B cell (primary cell): ENCODE measurements around the gene ABCA4. TPM values are rescaled to one million over a fixed set of nuclear protein-coding genes. Genes with fewer than 3 reads are reported as not detected.

Experiments
- ATAC-seq: fragments of 200-7000 bp; cut with Tn5 transposase; one replicate; pipeline ENCODE4 v1.10.0; 2021; ENCODE audit warnings: low read depth, mild to moderate bottlenecking, moderate number of reproducible peaks, moderate library complexity
- CTCF ChIA-PET: fragments of 350-600 bp; sonication (Branson Sonifier 250); formaldehyde crosslinking; loops from one replicate; lab custom pipeline; 2021; ENCODE audit warnings: antibody characterized with exemption, inconsistent platforms; lab: Charles Lee
- POLR2A ChIA-PET: fragments of 350-600 bp; sonication (Branson Sonifier 250); formaldehyde crosslinking; loops from one replicate; lab custom pipeline; 2021; ENCODE audit warnings: antibody characterized with exemption; lab: Charles Lee
- DNase-seq: peaks from one replicate; pipeline ENCODE4 v3.0.0; 2013
- H2AFZ ChIP-seq: 2 replicates; pipeline ENCODE4 v1.6.1; 2012; ENCODE audit warnings: mild to moderate bottlenecking, low read depth, low read length; ENCODE audit not compliant: insufficient read depth, poor library complexity, severe bottlenecking
- H3K27ac ChIP-seq, 2 donors: 1 replicate in 1 of 2; 2 replicates in 1 of 2; pipeline ENCODE4 v1.5.1; 2012 to 2013; ENCODE audit warnings: low read length in 2 of 2, mild to moderate bottlenecking in 2 of 2, moderate library complexity in 1 of 2
- H3K27me3 ChIP-seq, 4 experiments: fragments of 200-600 bp in 1 of 4; sonication (generic) in 1 of 4; replicated peaks in 1 of 4; 1 replicate in 2 of 4; 2 replicates in 2 of 4; pipeline versions ENCODE4 v1.6.1 to v1.7.0; 2013 to 2016; ENCODE audit warnings: low read length in 3 of 4, mild to moderate bottlenecking in 2 of 4, mixed read lengths in 1 of 4, moderate library complexity in 1 of 4; ENCODE audit not compliant: insufficient read depth in 4 of 4, control insufficient read depth in 3 of 4; ENCODE audit errors: control extremely low read depth in 1 of 4
- H3K36me3 ChIP-seq, 2 experiments: replicated peaks in 1 of 2; 1 replicate in 1 of 2; 2 replicates in 1 of 2; pipeline versions ENCODE4 v1.6.1 to v1.7.1; 2013; ENCODE audit warnings: low read length in 1 of 2; ENCODE audit not compliant: insufficient read depth in 2 of 2, control insufficient read depth in 1 of 2; ENCODE audit errors: control extremely low read depth in 1 of 2, extremely low read depth in 1 of 2
- H3K4me1 ChIP-seq, 2 donors: fragments of 200-600 bp in 1 of 2; sonication (generic) in 1 of 2; 1 replicate in 1 of 2; 2 replicates in 1 of 2; pipeline versions ENCODE4 v1.5.1 to v1.6.1; 2013 to 2017; ENCODE audit warnings: low read length in 2 of 2; ENCODE audit not compliant: control insufficient read depth in 2 of 2, insufficient read depth in 2 of 2
- H3K4me2 ChIP-seq: replicated peaks from 2 replicates; pipeline ENCODE3; 2012; ENCODE audit warnings: mild to moderate bottlenecking, low read depth, low read length; ENCODE audit not compliant: poor library complexity, severe bottlenecking
- H3K4me3 ChIP-seq, 5 experiments: fragments of 200-600 bp in 1 of 5; sonication (generic) in 1 of 5; 1 replicate in 3 of 5; 2 replicates in 2 of 5; pipeline versions ENCODE4 v1.5.1 to v1.7.0; 2011 to 2016; ENCODE audit warnings: low read length in 4 of 5, mild to moderate bottlenecking in 4 of 5, low read depth in 2 of 5, control low read depth in 1 of 5, moderate library complexity in 1 of 5; ENCODE audit not compliant: insufficient read depth in 1 of 5; ENCODE audit errors: control extremely low read depth in 1 of 5, extremely low read depth in 1 of 5
- H3K79me2 ChIP-seq: fragments of 200-600 bp; sonication (generic); one replicate; pipeline ENCODE4 v1.6.0; 2016; ENCODE audit warnings: low read length; ENCODE audit not compliant: control insufficient read depth, insufficient read depth
- H3K9ac ChIP-seq: fragments of 200-600 bp; sonication (generic); 2 replicates; pipeline ENCODE4 v1.6.1; 2017; ENCODE audit warnings: mild to moderate bottlenecking, low read length, moderate library complexity
- H3K9me3 ChIP-seq, 3 donors: one replicate each; pipeline versions ENCODE4 v1.6.1 to v1.7.1; 2013; ENCODE audit warnings: low read length in 2 of 3; ENCODE audit not compliant: control insufficient read depth in 2 of 3, insufficient read depth in 1 of 3; ENCODE audit errors: control extremely low read depth in 1 of 3
- H4K20me1 ChIP-seq: 2 replicates; pipeline ENCODE4 v1.6.0; 2012; ENCODE audit warnings: mild to moderate bottlenecking, low read length; ENCODE audit not compliant: insufficient read depth, control insufficient read depth, poor library complexity, severe bottlenecking
- H3K27ac Mint-ChIP-seq: one replicate; pipeline ENCODE4 v1.8.0; 2021; ENCODE audit warnings: mixed read lengths
- H3K27me3 Mint-ChIP-seq: one replicate; pipeline ENCODE4 v1.8.0; 2021; ENCODE audit warnings: mixed read lengths
- H3K4me1 Mint-ChIP-seq: one replicate; pipeline ENCODE4 v1.8.0; 2021; ENCODE audit warnings: mixed read lengths
- H3K4me3 Mint-ChIP-seq: one replicate; pipeline ENCODE4 v1.8.0; 2021; ENCODE audit warnings: mixed read lengths
- H3K9me3 Mint-ChIP-seq: one replicate; pipeline ENCODE4 v1.8.0; 2022; ENCODE audit warnings: mixed read lengths; ENCODE audit not compliant: insufficient read depth
- EZH2 ChIP-seq: IDR thresholded peaks from 2 replicates; pipeline ENCODE4 v1.6.1; 2012; ENCODE audit warnings: borderline replicate concordance, low read depth, mild to moderate bottlenecking, moderate library complexity, low read length; ENCODE audit not compliant: insufficient read depth, poor library complexity, severe bottlenecking
- WGBS: methylation state at CpG from one replicate; pipeline ENCODE4 v1.1.5; 2013; ENCODE audit warnings: missing lambda C conversion rate; ENCODE audit not compliant: insufficient coverage; 5-methylcytosine and 5-hydroxymethylcytosine counted together
- intact Hi-C: fragments of 100-400 bp; cut with micrococcal nuclease; formaldehyde crosslinking; loops from one replicate; pipeline ENCODE4 v1.10.0; 2022
- polyA plus RNA-seq: library from polyadenylated mRNA; depleted of rRNA; stranded (reverse); fragments of >200 nt; gene quantifications from 2 replicates; pipeline ENCODE4 v1.2.3, GENCODE V29; 2012
- total RNA-seq, 2 donors: library from RNA; stranded (reverse); fragments of 120-200 nt in 1 of 2; gene quantifications; 1 replicate in 1 of 2; 2 replicates in 1 of 2; pipeline versions ENCODE4 v1.2.3 to v1.2.4, GENCODE V29; 2013 to 2022
- TF ChIP-seq, protein P1 (sequence below): fragments of 200-600 bp; IDR thresholded peaks from one replicate; pipeline ENCODE4 v1.8.0; 2022; ENCODE audit warnings: antibody characterized with exemption, mild to moderate bottlenecking

The ABCA4 gene
- total and polyA plus RNA-seq, 2 donors (not counting 1 experiment from before 2014, with no cell fraction given) = not detected

DNA sequence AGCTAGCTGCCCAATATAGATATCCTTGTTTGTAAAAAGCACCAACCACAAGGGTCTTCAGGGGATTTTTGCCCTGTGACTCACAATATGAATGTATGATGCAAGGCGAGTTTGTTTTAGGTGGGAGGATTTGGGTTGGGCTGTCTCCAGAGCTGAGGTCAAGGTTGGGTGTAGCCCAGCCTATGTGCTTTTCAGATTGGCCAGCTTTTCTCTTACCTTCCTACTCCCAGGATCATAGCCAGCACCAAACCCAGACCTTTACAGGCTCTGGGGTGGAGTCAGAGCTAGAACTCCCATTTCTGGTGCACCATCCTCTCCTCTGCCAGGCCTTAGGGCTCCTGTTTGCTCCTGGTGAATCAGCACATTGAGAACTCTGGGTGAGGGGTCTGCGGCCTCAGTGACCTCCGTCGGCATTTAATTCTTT lies 156.2 kb downstream of the ABCA4 start:
- Mint-ChIP-seq H3K27me3 (peaks cover 21% of the 10 kb centered on the region), H3K9me3 (no peaks in the 10 kb centered on the region), H3K27ac (no peak overlapping the region), H3K4me3 (no peak overlapping the region), H3K4me1 (no peaks in the 10 kb centered on the region)
- H3K79me2 ChIP-seq = no peaks in the 10 kb centered on the region
- no peaks in the 10 kb centered on the region for H3K36me3 ChIP-seq
- TF ChIP-seq, protein P1, sequence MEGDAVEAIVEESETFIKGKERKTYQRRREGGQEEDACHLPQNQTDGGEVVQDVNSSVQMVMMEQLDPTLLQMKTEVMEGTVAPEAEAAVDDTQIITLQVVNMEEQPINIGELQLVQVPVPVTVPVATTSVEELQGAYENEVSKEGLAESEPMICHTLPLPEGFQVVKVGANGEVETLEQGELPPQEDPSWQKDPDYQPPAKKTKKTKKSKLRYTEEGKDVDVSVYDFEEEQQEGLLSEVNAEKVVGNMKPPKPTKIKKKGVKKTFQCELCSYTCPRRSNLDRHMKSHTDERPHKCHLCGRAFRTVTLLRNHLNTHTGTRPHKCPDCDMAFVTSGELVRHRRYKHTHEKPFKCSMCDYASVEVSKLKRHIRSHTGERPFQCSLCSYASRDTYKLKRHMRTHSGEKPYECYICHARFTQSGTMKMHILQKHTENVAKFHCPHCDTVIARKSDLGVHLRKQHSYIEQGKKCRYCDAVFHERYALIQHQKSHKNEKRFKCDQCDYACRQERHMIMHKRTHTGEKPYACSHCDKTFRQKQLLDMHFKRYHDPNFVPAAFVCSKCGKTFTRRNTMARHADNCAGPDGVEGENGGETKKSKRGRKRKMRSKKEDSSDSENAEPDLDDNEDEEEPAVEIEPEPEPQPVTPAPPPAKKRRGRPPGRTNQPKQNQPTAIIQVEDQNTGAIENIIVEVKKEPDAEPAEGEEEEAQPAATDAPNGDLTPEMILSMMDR = no peak
- no peak for TF ChIP-seq EZH2
- intact Hi-C loops = no loop called here
- POLR2A ChIA-PET = no interaction called here
- H3K4me3 ChIP-seq = no peak overlapping the region
- H3K27ac ChIP-seq = no peak overlapping the region
- no peak overlapping the region for H2AFZ ChIP-seq
- peaks cover 0 to 9% (median 0%) of the 10 kb centered on the region in 4 experiments for H3K27me3 ChIP-seq
- no peaks in the 10 kb centered on the region for H3K4me1 ChIP-seq
- no peaks in the 10 kb centered on the region for H4K20me1 ChIP-seq
- H3K4me2 ChIP-seq = no peak overlapping the region
- 98% methylated on average over 4 of the region's 4 CpGs for WGBS
- ATAC-seq (no peak), DNase-seq (no peak)
- no peak overlapping the region for H3K9ac ChIP-seq
- no peaks in the 10 kb centered on the region for H3K9me3 ChIP-seq
- CTCF ChIA-PET = no interaction called here

DNA sequence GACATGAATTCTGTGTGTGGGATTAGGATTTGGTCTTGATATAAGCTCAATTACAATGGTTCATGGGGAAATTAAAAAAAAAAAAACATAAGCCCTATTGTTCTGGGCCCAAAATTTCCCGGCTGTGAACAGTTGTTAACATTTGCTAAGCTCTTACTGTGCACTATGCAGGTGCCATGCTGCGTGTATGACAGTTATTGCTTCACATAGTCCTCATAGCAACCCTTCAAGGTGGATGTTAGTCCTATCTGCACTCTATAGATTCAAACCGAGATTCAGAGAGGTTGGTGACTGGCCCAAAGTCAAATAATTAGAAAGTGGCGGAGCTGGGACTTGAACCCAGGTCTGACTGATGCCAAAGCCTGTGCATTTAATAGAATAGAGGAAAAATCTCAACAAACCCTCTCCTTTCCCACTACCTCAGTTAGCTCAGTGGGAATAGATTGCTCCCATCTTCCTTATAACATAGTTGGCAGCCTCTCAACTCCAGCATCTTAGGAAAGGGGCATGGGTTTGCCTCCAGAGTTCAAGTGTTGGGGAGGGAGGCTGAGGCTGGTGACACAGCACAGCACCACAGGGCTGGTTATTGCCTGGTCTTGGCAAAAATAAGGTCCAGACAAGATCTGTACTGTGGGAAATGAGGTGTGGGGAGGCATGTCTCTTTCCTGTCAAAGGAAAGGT lies 156.7 kb downstream of the ABCA4 start:
- POLR2A ChIA-PET = no interaction called here
- Histone ChIP-seq H3K9ac (no peak overlapping the region), H3K4me1 (no peaks in the 10 kb centered on the region), H2AFZ (no peak overlapping the region), H3K4me2 (no peak overlapping the region), H3K79me2 (no peaks in the 10 kb centered on the region), H3K27ac (no peak overlapping the region), H3K4me3 (no peak overlapping the region), H4K20me1 (no peaks in the 10 kb centered on the region), H3K27me3 (peaks cover 0 to 9% (median 0%) of the 10 kb centered on the region in 4 experiments), H3K36me3 (no peaks in the 10 kb centered on the region), H3K9me3 (no peaks in the 10 kb centered on the region)
- intact Hi-C loops = no loop called here
- peaks cover 24% of the 10 kb centered on the region for H3K27me3 Mint-ChIP-seq
- no peak for ATAC-seq
- H3K4me1 Mint-ChIP-seq = no peaks in the 10 kb centered on the region
- H3K27ac Mint-ChIP-seq = no peak overlapping the region
- H3K4me3 Mint-ChIP-seq = no peak overlapping the region
- CTCF ChIA-PET = no interaction called here
- no peak for DNase-seq
- no peak for TF ChIP-seq EZH2
- TF ChIP-seq, protein P1 = no peak
- WGBS = 100% methylated on average over 1 of the region's 4 CpGs
- no peaks in the 10 kb centered on the region for H3K9me3 Mint-ChIP-seq
